Osteoblast (primary cell): ENCODE data around the gene PIP4P1. TPM values are rescaled to one million over a fixed set of nuclear protein-coding genes. Genes with fewer than 3 reads are reported as not detected.
A peak's percentile ranks its signal among the peaks of the same experiment; 100 is the strongest.

Experiments used
- DNase-seq: peaks from one replicate; pipeline ENCODE4 v3.0.0; 2011; ENCODE audit warnings: low spot score, mixed read lengths; ENCODE audit not compliant: insufficient read length; ENCODE audit errors: missing footprints
- H2AFZ ChIP-seq: 2 replicates; pipeline ENCODE4 v1.6.0; 2011; ENCODE audit warnings: mild to moderate bottlenecking, low read length
- H3K27ac ChIP-seq: 2 replicates; pipeline ENCODE4 v1.5.1; 2011; ENCODE audit warnings: mild to moderate bottlenecking, low read depth, low read length, moderate library complexity
- H3K27me3 ChIP-seq: 2 replicates; pipeline ENCODE4 v1.6.0; 2012; ENCODE audit warnings: mild to moderate bottlenecking, control low read depth, inconsistent platforms, low read length, moderate library complexity; ENCODE audit not compliant: insufficient read depth
- H3K36me3 ChIP-seq: 2 replicates; pipeline ENCODE4 v1.5.1; 2011; ENCODE audit warnings: mild to moderate bottlenecking, low read length, control low read depth, moderate library complexity; ENCODE audit not compliant: insufficient read depth
- H3K4me1 ChIP-seq: 2 replicates; pipeline ENCODE4 v1.5.1; 2011; ENCODE audit warnings: mild to moderate bottlenecking, low read length, control low read depth, moderate library complexity; ENCODE audit not compliant: insufficient read depth
- H3K4me2 ChIP-seq: 2 replicates; pipeline ENCODE4 v1.6.0; 2011; ENCODE audit warnings: mild to moderate bottlenecking, low read length; ENCODE audit not compliant: insufficient read depth
- H3K4me3 ChIP-seq: fragments of 200-600 bp; sonication (generic); 3 replicates; pipeline ENCODE4 v1.5.1; 2012; ENCODE audit warnings: mild to moderate bottlenecking, low read length, inconsistent platforms; ENCODE audit not compliant: insufficient read depth
- H3K79me2 ChIP-seq: 2 replicates; pipeline ENCODE4 v1.6.0; 2012; ENCODE audit warnings: mild to moderate bottlenecking, low read length, control low read depth, inconsistent platforms; ENCODE audit not compliant: insufficient read depth
- H3K9me3 ChIP-seq: 2 replicates; pipeline ENCODE4 v1.5.1; 2011; ENCODE audit warnings: low read depth, low read length, control low read depth
- H4K20me1 ChIP-seq: 2 replicates; pipeline ENCODE4 v1.6.0; 2012; ENCODE audit warnings: mild to moderate bottlenecking, low read length, control low read depth; ENCODE audit not compliant: insufficient read depth
- total RNA-seq: library from RNA; depleted of rRNA; stranded (reverse); fragments of >200 nt; gene quantifications from 2 replicates; pipeline ENCODE4 v1.2.3, GENCODE V29; 2012
- TF ChIP-seq, protein P1 (sequence below): IDR thresholded peaks from 2 replicates; pipeline ENCODE4 v1.5.1; 2011; ENCODE audit warnings: mild to moderate bottlenecking, low read depth, low read length, moderate library complexity; ENCODE audit errors: extremely low read depth

The PIP4P1 gene
- total RNA-seq, 1 donor: 46.3 TPM

DNA sequence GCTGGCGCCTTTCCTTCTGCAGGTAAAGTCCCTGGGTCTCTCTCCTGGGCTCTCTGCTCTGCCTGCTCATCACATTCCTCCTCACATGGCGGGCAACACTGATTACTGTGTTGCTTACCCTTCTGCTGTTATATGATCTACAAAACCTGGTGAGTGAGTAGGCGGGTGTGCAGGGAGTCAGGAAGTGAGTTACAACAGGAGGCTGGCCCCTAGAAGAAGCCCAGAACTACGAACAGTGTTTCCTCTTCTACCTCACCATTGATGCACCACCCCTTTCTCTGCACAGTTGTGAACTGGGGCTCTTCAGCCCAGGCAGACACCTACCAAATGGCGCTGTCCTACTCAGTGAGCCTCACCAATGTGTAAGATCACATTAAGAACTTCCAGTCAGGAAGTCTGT is 20.4 kb downstream of the PIP4P1 start:
- Histone ChIP-seq H3K27ac (no peak overlapping the region), H3K4me1 (peaks cover 13% of the 10 kb centered on the region), H3K36me3 (peaks cover 5% of the 10 kb centered on the region), H4K20me1 (no peaks in the 10 kb centered on the region), H3K9me3 (no peaks in the 10 kb centered on the region), H3K79me2 (no peaks in the 10 kb centered on the region), H3K4me2 (no peak overlapping the region), H2AFZ (peak overlapping the region; percentile 6), H3K4me3 (no peak overlapping the region), H3K27me3 (no peaks in the 10 kb centered on the region)
- TF ChIP-seq, protein P1, sequence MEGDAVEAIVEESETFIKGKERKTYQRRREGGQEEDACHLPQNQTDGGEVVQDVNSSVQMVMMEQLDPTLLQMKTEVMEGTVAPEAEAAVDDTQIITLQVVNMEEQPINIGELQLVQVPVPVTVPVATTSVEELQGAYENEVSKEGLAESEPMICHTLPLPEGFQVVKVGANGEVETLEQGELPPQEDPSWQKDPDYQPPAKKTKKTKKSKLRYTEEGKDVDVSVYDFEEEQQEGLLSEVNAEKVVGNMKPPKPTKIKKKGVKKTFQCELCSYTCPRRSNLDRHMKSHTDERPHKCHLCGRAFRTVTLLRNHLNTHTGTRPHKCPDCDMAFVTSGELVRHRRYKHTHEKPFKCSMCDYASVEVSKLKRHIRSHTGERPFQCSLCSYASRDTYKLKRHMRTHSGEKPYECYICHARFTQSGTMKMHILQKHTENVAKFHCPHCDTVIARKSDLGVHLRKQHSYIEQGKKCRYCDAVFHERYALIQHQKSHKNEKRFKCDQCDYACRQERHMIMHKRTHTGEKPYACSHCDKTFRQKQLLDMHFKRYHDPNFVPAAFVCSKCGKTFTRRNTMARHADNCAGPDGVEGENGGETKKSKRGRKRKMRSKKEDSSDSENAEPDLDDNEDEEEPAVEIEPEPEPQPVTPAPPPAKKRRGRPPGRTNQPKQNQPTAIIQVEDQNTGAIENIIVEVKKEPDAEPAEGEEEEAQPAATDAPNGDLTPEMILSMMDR: no peak
- DNase-seq: no peak

DNA sequence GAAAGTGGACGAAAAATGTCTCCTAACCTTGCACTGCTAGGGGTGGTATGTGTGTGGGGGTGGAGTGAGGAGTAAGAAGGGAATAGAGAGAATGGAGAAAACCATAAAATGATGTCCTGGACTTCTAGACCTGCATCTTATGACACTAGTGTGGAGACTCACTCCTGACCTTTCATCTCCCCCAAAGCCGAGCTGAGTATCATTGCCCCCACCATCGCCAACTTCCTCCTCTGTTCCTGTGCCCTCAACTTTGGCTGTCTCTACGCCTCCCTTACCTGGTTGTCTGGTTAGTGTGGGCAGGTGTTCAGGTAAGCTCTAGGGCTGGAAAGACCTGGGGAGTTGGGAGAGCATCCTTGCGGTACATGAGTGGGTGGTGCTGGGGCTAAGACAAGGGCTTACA is 20.8 kb downstream of the PIP4P1 start:
- Histone ChIP-seq H2AFZ (no peak overlapping the region), H3K36me3 (peaks cover under 1% of the 10 kb centered on the region), H4K20me1 (no peaks in the 10 kb centered on the region), H3K4me1 (peaks cover 17% of the 10 kb centered on the region), H3K4me3 (no peak overlapping the region), H3K27ac (no peak overlapping the region), H3K9me3 (no peaks in the 10 kb centered on the region), H3K4me2 (no peak overlapping the region), H3K79me2 (no peaks in the 10 kb centered on the region), H3K27me3 (no peaks in the 10 kb centered on the region)
- TF ChIP-seq, protein P1: no peak
- DNase-seq: no peak

DNA sequence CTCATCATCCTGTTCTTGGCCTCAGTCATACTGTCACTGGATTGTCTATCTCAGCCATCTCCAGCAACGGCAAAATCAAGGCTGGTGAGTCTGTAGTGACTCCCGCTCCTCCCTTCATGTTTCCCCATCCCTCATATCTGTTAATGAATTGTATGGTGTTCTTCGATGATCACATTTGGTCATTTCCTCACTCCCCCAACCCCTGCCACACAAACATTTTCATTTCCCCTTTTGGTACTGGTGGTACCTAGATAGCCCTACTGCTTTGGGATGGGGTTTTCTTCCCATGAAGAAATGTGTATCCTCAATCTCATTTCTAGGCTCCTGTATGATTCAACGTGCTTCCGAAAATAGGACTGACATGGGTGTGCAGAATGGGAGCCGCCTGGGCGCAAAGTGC is 22.6 kb downstream of the PIP4P1 start:
- Histone ChIP-seq H3K36me3 (no peaks in the 10 kb centered on the region), H3K4me3 (no peak overlapping the region), H3K79me2 (no peaks in the 10 kb centered on the region), H3K27ac (no peak overlapping the region), H3K9me3 (no peaks in the 10 kb centered on the region), H3K4me1 (peaks cover 22% of the 10 kb centered on the region), H2AFZ (no peak overlapping the region), H3K4me2 (no peak overlapping the region), H3K27me3 (no peaks in the 10 kb centered on the region), H4K20me1 (no peaks in the 10 kb centered on the region)
- DNase-seq: no peak
- TF ChIP-seq, protein P1: no peak

DNA sequence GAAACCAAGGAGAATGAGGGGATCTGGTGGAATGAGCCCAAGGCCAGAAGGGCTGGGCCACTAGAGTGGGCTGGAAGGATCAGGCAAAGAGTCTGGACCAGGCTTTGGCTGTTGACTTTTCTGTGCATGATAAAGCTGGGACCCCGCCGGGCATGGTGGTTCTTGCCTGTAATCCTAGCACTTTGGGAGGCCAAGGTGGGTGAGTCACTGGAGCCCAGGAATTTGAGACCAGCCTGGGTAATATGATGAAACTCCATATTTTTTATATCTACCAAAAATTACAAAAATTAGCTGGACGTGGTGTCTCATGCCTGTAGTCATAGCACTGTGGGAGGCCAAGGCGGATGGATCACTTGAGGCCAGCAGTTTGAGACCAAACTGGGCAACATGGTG is 24.9 kb downstream of the PIP4P1 start:
- DNase-seq: no peak

More for the DNA sequence above, 24.9 kb downstream of the PIP4P1 start:
- H3K4me3 ChIP-seq: no peak overlapping the region
- H3K4me1 ChIP-seq: peaks cover 22% of the 10 kb centered on the region
- peak overlapping the region; percentile 62 for H2AFZ ChIP-seq
- peak overlapping the region; percentile 71 for H3K27ac ChIP-seq
- H3K27me3 ChIP-seq: no peaks in the 10 kb centered on the region
- no peaks in the 10 kb centered on the region for H4K20me1 ChIP-seq
- no peaks in the 10 kb centered on the region for H3K9me3 ChIP-seq
- no peaks in the 10 kb centered on the region for H3K36me3 ChIP-seq
- peak overlapping the region; percentile 45 for H3K4me2 ChIP-seq
- no peaks in the 10 kb centered on the region for H3K79me2 ChIP-seq
- TF ChIP-seq, protein P1: no peak
